NCI-H82 treated with DMSO at 0.1 percent for 48 hours (cell line): ENCODE measurements around the gene TXNDC5.

Experiments
- DNase-seq: peaks from one replicate; lab custom pipeline; 2025; ENCODE audit not compliant: unreplicated experiment; lab: John Stamatoyannopoulos, UW

The TXNDC5 gene

GRCh38 chr6:7910654-7911344, at the start of gene TXNDC5:
Gene TXNDC5, minus strand, starts transcription at chr6:7910788. Its CDS starts 12 bp downstream, at chr6:7910776.
- DNase-seq = peak; percentile 29

DNA sequence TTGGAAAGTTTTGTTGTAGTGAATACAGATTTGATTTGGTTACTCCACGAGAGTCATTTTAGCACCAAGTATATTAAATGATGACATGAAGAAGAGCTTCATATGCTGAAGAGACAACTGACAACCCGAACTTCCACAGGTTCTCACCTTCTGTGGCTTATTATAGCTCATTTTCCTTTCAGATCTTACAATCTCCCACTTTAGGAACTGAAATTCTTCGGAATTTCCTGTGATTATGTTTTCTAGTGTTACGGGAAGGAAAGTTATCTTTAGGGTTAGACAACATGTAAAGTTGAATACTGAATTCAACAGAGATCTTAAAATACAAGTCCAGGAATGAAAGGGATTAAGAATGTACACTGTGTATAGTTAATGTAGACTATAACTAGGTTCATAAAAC, 49.6 kb upstream of the TXNDC5 start:
- DNase-seq = no peak

DNA sequence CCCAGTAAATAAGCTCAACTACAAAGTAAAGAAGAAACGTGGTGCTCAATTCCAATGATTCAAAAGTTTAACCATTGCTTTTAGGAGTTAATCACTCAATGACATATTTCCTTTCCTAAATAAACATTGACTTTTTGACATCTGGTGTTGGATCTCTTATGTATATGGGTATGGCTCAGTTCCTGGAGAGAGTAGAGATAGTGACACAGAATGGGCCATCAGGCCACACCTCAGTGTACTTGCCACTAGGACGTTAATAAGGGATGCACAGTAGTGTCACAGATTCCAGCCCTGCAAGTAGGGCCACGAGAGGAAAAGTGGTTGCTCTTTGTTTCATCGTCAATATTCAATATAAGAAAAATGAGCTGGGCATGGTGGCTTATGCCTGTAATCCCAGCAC, 48.9 kb upstream of the TXNDC5 start:
- no peak for DNase-seq

DNA sequence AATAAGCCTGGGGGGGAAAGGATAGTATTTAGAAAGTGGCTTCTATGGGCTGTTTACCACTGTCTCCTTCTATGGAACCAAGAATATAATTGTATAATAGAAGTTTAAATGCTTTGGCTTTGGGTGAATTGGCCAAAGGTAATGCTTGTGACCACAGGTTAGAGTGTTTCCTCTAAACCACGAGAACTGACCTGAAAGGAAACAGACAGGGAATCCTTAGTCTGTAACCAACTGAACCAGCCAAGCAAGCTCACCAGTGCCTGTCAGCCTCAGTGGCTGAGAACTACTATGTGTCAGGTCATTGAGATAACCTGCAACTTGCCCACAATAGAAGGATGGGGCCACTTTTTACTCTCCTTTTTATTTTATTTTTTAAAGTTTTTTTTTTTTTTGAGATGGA, 47.9 kb upstream of the TXNDC5 start:
- DNase-seq = no peak

DNA sequence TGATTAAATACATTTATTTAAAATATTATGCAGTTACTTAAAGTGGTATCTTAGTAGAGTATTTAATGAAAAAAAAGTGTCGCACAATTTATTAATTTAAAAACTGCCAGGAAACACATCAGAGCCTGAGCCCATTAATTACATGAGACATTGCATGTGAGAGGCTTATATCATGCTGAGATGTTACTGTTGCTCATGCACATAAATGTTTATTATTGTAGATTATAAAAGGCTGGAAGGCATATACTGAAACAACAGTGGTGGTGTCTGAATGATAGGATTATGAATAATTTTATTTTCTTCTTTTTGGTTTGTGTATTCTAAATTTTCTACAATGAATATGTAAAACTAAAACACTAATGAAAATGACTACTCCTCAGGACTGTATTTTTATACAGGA, 45.7 kb upstream of the TXNDC5 start:
- DNase-seq = no peak

DNA sequence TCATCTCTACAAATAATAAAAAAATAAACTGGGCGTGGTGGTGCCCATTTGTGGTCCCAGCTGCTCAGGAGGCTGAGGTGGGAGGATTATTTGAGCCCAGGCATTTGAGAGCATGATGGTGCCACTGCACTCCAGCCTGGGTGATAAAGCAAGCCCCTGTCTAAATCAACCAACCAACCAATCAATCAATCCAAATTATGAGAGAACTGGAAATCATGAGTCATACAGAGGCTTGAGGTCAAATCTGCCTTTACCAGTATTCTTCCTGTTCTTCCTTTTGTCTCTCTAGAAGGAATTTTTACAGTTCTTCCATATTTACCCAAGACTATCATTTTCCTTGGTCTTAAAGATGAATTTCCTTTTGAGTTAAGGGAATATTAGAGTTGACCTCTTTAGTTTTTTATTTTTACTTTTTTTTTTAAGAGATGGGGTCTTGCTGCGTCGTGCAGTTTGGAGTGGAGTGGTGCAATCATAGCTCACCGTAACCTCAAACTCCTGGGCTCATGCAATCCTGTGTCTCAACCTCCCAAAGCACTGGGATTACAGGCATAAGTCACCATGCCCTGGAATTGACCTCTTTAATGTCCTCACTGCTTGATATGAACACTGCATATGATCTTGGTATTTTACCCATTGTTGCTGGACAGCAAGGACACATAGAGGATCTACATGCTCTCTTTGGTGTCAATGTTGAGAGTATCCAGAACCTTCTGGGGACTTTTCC, 44.1 kb upstream of the TXNDC5 start:
- no peak for DNase-seq

- DNase-seq = no peak
These were observed 43.2 kb upstream of the TXNDC5 start for GRCh38 chr6:7953753-7954152.

GRCh38 chr6:7939864-7940228, 29.3 kb upstream of the TXNDC5 start:
- DNase-seq = no peak

GRCh38 chr6:7939184-7939863, 28.7 kb upstream of the TXNDC5 start:
- DNase-seq = no peak

DNA sequence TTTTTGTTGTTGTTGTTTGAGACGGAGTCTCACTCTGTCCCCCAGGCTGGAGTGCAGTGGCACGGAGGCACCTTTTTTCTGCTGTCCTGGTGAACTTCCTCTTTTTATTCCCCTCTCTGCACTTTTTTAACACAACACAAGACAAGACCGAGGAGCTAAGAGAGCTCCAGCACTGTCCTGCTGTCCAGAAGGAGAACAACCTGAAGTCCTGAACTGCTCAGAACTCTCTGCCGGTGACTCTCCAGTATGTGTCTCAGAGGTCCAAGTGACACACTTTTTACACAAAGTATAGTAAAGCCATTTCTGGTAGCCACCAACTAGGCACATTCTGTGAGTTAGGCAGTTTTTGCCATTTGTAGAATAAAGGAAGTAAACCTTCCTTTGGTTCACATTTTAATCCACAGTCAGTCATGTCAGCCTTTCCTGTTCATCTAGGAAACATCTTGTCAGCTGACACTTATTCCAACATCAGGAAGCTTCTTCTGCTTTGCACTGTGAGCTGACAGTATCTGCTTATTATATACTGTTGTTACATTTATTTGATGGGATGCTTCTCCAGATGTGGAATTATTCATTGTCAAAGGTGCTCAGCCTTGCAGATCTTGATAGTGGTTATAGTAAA, 28.1 kb upstream of the TXNDC5 start:
- DNase-seq = no peak

- DNase-seq = no peak
These were observed 23.2 kb upstream of the TXNDC5 start for GRCh38 chr6:7933794-7934193.

- no peak for DNase-seq
These were observed 22.0 kb upstream of the TXNDC5 start for GRCh38 chr6:7932625-7933024.

- DNase-seq = no peak
These were observed 14.3 kb upstream of the TXNDC5 start for GRCh38 chr6:7924867-7925266.

DNA sequence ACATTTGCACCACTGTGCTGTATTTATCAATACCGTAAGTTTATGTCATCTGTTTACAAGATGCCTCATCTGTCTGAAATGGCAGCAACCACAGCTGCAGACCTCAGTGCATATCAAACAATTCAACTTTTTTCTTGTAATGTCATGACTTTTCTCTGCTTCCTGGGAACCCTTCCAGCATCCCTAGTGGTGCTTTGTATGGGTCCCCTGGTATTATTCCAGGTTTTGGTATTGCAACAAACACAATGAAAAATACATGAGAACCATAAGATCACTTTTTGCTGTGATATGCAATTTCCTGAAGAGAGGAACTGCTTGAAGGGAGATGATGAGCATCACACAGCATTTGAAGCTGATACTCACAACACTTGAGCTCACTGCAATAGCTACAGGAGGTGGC, 12.0 kb upstream of the TXNDC5 start:
- no peak for DNase-seq

DNA sequence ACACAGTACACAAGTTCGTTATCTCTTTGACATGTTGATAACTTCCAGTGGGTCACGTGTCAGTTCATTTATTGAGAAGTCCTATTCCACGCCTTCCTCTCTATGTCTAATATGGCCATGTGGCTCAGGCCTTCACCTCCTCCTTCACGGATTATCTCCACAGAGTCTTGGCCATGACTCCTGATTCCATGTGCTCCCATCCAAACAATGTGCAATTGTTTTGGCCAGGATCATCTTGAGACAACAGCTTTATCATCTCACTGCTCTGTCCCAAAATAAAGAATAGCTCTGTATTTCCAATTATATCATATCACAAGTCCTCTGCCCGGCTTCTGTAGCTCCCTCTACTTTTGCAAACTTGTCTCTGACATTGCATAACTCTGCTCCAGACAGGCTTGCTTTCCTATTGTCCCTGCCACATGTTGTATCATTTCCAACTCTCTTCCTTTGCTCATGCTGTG, 11.1 kb upstream of the TXNDC5 start:
- DNase-seq = no peak

DNA sequence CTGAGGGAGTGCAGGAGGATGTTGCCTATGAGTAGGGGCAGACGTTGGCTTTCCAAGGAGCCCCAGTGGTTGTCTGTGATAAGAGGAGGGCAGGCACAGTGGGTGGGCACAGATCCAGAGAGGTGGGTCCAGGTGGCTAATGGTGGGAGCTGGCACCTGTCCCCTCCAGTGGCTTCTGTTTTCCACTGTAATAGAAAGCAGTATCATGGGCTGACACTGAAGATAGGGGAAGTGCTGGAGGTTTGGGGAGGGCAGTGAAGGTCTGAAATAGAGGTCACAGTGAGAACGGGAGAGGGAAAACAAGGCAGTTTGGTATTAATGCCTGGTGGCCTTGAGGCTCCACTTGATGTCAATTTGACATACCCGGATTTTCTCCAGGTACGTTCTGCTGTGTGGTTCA, 10.5 kb upstream of the TXNDC5 start:
- no peak for DNase-seq

GRCh38 chr6:7920425-7920824, 9.8 kb upstream of the TXNDC5 start:
- no peak for DNase-seq

GRCh38 chr6:7919871-7920270, 9.3 kb upstream of the TXNDC5 start:
- no peak for DNase-seq

GRCh38 chr6:7918403-7918802, 7.8 kb upstream of the TXNDC5 start:
- DNase-seq = no peak

DNA sequence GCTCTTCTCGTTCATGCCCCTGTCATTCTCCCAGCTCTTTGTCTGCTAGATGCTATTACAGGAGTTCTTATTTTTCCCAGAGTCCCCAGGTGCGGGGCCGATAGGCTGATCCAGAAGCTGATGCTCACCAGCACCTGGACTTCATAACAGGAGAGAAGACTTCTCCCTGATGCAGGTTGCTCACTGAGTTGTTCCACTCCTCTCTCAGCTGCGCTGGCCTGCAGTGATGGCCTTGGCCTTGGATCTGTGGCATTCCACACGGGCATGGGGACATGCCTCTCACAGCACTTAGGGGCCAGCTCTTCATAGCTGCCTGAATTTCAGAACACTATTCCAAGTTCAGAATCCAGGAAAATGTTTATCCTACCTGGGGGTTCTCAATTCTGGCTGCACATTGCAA, 7.1 kb upstream of the TXNDC5 start:
- DNase-seq = no peak

DNA sequence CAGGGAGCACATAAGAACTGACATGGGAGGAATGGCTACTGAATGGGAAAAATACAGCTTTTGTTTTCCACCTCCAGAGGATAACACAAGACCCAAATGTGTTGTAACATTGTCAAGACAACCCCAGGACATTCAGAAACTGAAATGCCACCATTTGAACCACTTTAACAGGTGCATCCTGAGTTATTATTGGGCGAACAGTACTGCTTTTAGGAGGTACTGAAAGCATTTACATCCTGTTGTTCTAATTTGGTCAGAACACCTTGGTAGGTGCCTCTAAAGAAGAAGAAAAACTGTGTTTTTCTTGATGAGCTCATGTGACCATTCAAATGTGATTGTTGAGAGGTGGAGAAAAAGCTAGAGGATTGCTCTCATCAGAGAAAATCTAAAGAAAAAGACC, 6.4 kb upstream of the TXNDC5 start:
- DNase-seq = no peak
